ENCODE results near the gene THAP2.

GRCh38 chr12:71642264-71642663, 21.8 kb upstream of the THAP2 start:
- no peak for TF ChIP-seq EZH2 (IDR thresholded peaks at IDR 0.05)
- TF ChIP-seq POLR2AphosphoS5 (IDR thresholded peaks at IDR 0.05; ENCODE audit: borderline replicate concordance, low read depth, low read length), result no peak

Data from SK-N-MC (cell line).